ENCODE results near the gene MESP2. TPM values are rescaled to one million over a fixed set of nuclear protein-coding genes. Genes with fewer than 3 reads are reported as not detected.

Gene MESP2, protein sequence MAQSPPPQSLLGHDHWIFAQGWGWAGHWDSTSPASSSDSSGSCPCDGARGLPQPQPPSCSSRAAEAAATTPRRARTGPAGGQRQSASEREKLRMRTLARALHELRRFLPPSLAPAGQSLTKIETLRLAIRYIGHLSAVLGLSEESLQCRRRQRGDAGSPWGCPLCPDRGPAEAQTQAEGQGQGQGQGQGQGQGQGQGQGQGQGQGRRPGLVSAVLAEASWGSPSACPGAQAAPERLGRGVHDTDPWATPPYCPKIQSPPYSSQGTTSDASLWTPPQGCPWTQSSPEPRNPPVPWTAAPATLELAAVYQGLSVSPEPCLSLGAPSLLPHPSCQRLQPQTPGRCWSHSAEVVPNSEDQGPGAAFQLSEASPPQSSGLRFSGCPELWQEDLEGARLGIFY
- 0.15 and 1.6 TPM in 2 replicates for total RNA-seq (ENCODE audit: low replicate concordance)

DNA sequence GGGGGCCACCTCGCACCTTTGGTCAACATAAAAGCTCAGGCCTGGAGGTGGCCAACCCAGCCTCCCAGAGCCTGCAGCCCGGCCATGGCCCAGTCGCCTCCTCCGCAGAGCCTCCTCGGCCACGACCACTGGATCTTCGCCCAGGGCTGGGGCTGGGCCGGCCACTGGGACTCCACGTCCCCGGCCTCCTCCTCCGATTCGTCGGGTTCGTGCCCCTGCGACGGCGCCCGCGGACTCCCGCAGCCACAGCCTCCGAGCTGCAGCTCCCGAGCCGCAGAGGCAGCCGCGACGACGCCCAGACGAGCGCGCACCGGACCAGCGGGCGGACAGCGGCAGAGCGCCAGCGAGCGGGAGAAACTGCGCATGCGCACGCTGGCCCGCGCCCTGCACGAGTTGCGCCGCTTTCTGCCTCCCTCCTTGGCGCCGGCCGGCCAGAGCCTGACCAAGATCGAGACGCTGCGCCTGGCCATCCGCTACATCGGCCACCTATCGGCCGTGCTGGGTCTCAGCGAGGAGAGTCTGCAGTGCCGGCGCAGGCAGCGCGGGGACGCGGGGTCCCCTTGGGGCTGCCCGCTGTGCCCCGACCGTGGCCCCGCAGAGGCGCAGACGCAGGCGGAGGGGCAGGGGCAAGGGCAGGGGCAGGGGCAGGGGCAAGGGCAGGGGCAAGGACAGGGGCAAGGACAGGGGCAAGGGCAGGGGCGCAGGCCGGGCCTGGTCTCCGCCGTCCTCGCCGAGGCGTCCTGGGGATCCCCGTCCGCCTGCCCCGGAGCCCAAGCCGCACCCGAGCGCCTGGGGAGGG lies at the start of gene MESP2:
MESP2 (plus strand) TSS at position 59 of the 799 bp plus-strand sequence; CDS start at position 85, 26 bp downstream.

DNA sequence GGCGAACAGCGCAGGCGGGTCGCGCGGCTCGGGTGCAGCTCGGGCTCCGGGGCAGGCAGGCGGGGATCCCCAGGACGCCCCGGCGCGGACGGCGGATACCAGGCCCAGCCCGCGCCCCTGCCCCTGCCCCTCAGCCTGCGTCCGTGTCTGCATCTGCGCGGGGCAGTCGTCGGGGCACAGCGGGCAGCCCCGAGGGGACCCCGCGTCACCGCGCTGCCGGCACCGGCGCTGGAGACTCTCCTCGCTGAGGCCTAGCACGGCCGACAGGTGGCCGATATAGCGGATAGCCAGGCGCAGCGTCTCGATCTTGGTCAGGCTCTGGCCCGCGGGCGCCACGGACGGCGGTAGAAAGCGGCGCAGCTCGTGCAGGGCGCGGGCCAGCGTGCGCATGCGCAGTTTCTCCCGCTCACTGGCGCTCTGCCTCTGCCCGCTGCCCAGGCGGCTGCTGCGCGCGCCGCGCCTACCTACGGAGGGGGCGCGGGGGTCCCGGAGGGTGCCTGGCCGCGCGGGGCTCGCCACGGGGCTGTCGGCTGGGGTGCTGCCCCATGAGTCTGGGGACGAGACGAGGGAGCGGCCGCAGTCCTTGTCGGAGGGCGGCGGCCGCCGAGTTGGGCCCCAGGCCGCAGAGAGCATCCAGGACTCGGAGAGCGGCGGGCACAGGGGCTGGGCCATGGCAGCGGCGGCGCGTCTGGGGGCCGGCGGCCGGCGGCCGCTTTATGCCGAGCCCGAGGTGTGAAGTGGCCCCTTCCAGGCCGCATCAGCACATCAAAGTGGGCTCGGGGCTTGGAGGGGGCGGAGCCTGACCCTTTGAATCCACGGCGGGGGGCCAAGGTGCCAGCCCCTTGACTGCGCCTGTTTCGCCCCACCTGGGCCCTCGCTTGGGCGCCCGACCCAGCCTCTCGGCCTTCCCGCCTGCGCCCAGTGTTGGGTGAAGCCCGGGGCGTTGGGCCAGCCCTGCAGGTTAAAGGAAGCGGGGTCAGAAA lies 25.3 kb upstream of the MESP2 start, which contains the start of gene MESP1:
MESP1 (minus strand) TSS at position 690 of the 983 bp plus-strand sequence; CDS start at position 672, 18 bp downstream.

Other genes starting within 250 kb of the MESP2 start
- 0.35 and 1.1 TPM in 2 replicates for gene TICRR, start 200.9 kb upstream of the MESP2 start, total RNA-seq (ENCODE audit: low replicate concordance)
- 10.7 and 13.2 TPM in 2 replicates for gene KIF7, start 120.9 kb upstream of the MESP2 start, total RNA-seq (ENCODE audit: low replicate concordance)
- under 0.01 and 0.15 TPM in 2 replicates for gene PLIN1, start 97.0 kb upstream of the MESP2 start, total RNA-seq (ENCODE audit: low replicate concordance)
- 5.0 and 13.5 TPM in 2 replicates for gene PEX11A, start 85.6 kb upstream of the MESP2 start, total RNA-seq (ENCODE audit: low replicate concordance)
- gene WDR93, start 85.5 kb upstream of the MESP2 start, total RNA-seq (ENCODE audit: low replicate concordance) = 0.23 TPM in 1 of 2 replicates, not detected in the other
- 0.15 TPM in 1 of 2 replicates, not detected in the other for gene MESP1, start 25.1 kb upstream of the MESP2 start, total RNA-seq (ENCODE audit: low replicate concordance)
- gene ANPEP, start 38.5 kb downstream of the MESP2 start, total RNA-seq (ENCODE audit: low replicate concordance) = 4.7 and 35.3 TPM in 2 replicates
- gene AP3S2, start 117.7 kb downstream of the MESP2 start, total RNA-seq (ENCODE audit: low replicate concordance) = 16.3 and 41.8 TPM in 2 replicates
- gene ARPIN, start 136.6 kb downstream of the MESP2 start, total RNA-seq (ENCODE audit: low replicate concordance) = 6.2 and 11.1 TPM in 2 replicates
- gene ZNF710, start 225.0 kb downstream of the MESP2 start, total RNA-seq (ENCODE audit: low replicate concordance) = 5.5 and 7.1 TPM in 2 replicates